Thyroid gland (tissue), 4 donors: ENCODE measurements around the gene E2F7. TPM values are rescaled to one million over a fixed set of nuclear protein-coding genes. Genes with fewer than 3 reads are reported as not detected.

ENCODE experiments used
- DNase-seq, 2 donors: peaks; one replicate each; pipeline ENCODE4 v3.0.0-alpha.2; 2019
- H3K27ac ChIP-seq, 3 donors: fragments of 200-600 bp; sonication (generic); 1 replicate in 2 of 3; 2 replicates in 1 of 3; pipeline ENCODE4 v1.5.1; 2016 to 2019; ENCODE audit warnings: mild to moderate bottlenecking in 1 of 3, moderate library complexity in 1 of 3
- H3K27me3 ChIP-seq: fragments of 200-600 bp; sonication (generic); one replicate; pipeline ENCODE4 v1.5.1; 2019
- H3K36me3 ChIP-seq, 2 donors: fragments of 200-600 bp; sonication (generic); one replicate each; pipeline ENCODE4 v1.5.1; 2016 to 2019
- H3K4me1 ChIP-seq, 2 donors: fragments of 200-600 bp; sonication (generic); one replicate each; pipeline ENCODE4 v1.5.1; 2017 to 2019
- H3K4me3 ChIP-seq, 3 donors: fragments of 200-600 bp; sonication (generic); replicated peaks in 1 of 3; 1 replicate in 2 of 3; 2 replicates in 1 of 3; pipeline ENCODE4 v1.5.1; 2016; ENCODE audit warnings: mild to moderate bottlenecking in 1 of 3
- H3K9me3 ChIP-seq: fragments of 200-600 bp; sonication (generic); one replicate; pipeline ENCODE4 v1.5.1; 2017
- CTCF ChIP-seq, 6 experiments: fragments of 200-600 bp in 3 of 6; fragments of 450-650 bp in 3 of 6; sonication (generic) in 3 of 6; IDR thresholded peaks; one replicate each; pipeline ENCODE4 v1.5.1; 2016 to 2019; ENCODE audit warnings: antibody characterized with exemption in 6 of 6, mild to moderate bottlenecking in 2 of 6, inconsistent platforms in 1 of 6, moderate library complexity in 1 of 6
- POLR2A ChIP-seq, 2 donors: fragments of 450-650 bp; IDR thresholded peaks; one replicate each; pipeline ENCODE4 v1.6.1; 2017; ENCODE audit warnings: antibody characterized with exemption in 2 of 2, mild to moderate bottlenecking in 2 of 2, moderate library complexity in 1 of 2
- WGBS, 2 donors: methylation state at CpG; one replicate each; pipeline ENCODE4 v1.1.5; 2017; 5-methylcytosine and 5-hydroxymethylcytosine counted together
- intact Hi-C: fragments of 100-400 bp; cut with DNase I; formaldehyde crosslinking; loops from one replicate; pipeline ENCODE4 v1.15.1; 2023
- total RNA-seq, 4 donors: library from RNA; depleted of rRNA; stranded (reverse); fragments of >200 nt; gene quantifications; one replicate each; pipeline ENCODE4 v1.2.3, GENCODE V29; 2016

The E2F7 gene
- total RNA-seq, 4 donors from 2014 or later = 4.6 TPM; not detected in 3

GRCh38 chr12:77045183-77045582 lies 20.2 kb downstream of the E2F7 start:
- H3K4me1 ChIP-seq = no peaks in the 10 kb centered on the region
- no peaks in the 10 kb centered on the region for H3K27me3 ChIP-seq
- H3K36me3 ChIP-seq = no peaks in the 10 kb centered on the region
- no peak for DNase-seq
- 88 to 91% methylated on average over 6 of the region's 6 CpGs for WGBS, 2 donors
- TF ChIP-seq CTCF (IDR thresholded peaks at IDR 0.05) (no peak), POLR2A (IDR thresholded peaks at IDR 0.05) (no peak)
- intact Hi-C loops = no loop called here
- no peak overlapping the region for H3K27ac ChIP-seq
- no peak overlapping the region for H3K4me3 ChIP-seq
- H3K9me3 ChIP-seq = no peaks in the 10 kb centered on the region

DNA sequence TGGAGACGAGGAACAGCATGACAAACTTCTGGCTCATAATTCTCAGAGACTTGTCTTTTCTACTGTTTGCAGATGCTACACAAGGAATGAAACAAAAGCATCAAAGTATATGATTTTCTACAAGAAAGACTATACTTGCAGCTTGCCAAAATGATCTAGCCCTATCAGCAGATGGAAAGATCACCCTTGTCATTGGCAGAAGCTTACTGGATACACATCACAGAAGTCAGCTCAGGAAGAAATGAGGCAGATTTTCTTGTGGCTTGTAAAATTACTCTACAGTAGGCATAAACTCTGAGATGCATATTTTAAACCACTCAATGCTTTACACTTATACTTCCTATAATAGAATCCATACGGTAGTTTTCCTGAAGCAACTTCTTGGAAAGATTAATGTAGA lies 20.6 kb downstream of the E2F7 start:
- no peak for DNase-seq
- intact Hi-C loops = no loop called here
- H3K36me3 ChIP-seq = no peaks in the 10 kb centered on the region
- no peaks in the 10 kb centered on the region for H3K9me3 ChIP-seq
- WGBS, 2 donors = 92 to 95% methylated on average over 2 of the region's 2 CpGs
- no peaks in the 10 kb centered on the region for H3K27me3 ChIP-seq
- H3K4me1 ChIP-seq = no peaks in the 10 kb centered on the region
- H3K4me3 ChIP-seq = no peak overlapping the region
- H3K27ac ChIP-seq = no peak overlapping the region
- TF ChIP-seq POLR2A (IDR thresholded peaks at IDR 0.05) (no peak), CTCF (IDR thresholded peaks at IDR 0.05) (no peak)

- no peaks in the 10 kb centered on the region for H3K9me3 ChIP-seq
- H3K36me3 ChIP-seq = no peaks in the 10 kb centered on the region
- 78 to 82% methylated on average over 8 of the region's 8 CpGs for WGBS, 2 donors
- intact Hi-C loops = no loop called here
- DNase-seq = no peak
- H3K4me1 ChIP-seq = no peaks in the 10 kb centered on the region
- no peaks in the 10 kb centered on the region for H3K27me3 ChIP-seq
- H3K4me3 ChIP-seq = no peak overlapping the region
- H3K27ac ChIP-seq = no peak overlapping the region
- TF ChIP-seq CTCF (IDR thresholded peaks at IDR 0.05) = no peak
- TF ChIP-seq POLR2A (IDR thresholded peaks at IDR 0.05) = no peak
Measured at GRCh38 chr12:77042833-77043232, 22.5 kb downstream of the E2F7 start.

- intact Hi-C loops = no loop called here
- no peak for TF ChIP-seq POLR2A (IDR thresholded peaks at IDR 0.05)
- no peak for TF ChIP-seq CTCF (IDR thresholded peaks at IDR 0.05)
Measured at GRCh38 chr12:77040231-77040630, 25.1 kb downstream of the E2F7 start.

DNA sequence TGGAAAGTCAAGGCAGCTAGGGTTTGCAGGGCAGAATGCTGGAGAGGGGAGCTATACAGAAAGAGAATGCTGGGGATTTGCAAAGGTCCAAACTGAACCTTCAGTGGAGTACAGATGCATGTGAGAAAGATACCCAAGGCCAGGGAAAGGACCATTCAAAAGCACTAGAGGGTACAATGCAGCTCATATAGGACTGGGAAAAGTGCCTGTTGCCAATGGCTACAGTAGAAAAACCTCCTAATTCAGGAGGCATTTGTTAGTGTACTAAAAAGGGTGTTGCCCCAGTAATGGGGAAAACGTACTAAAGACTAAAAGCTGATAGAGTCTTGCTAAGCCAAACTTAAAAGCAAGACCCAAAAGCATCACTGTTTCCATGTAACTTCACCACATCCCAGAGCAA lies 30.1 kb downstream of the E2F7 start:
- intact Hi-C loops = no loop called here
- H3K27ac ChIP-seq = no peak overlapping the region
- no peaks in the 10 kb centered on the region for H3K36me3 ChIP-seq
- TF ChIP-seq CTCF (IDR thresholded peaks at IDR 0.05) (no peak), POLR2A (IDR thresholded peaks at IDR 0.05) (no peak)
- no peaks in the 10 kb centered on the region for H3K4me1 ChIP-seq
- 87 to 92% methylated on average over 1 of the region's 1 CpG for WGBS, 2 donors
- no peak for DNase-seq
- H3K27me3 ChIP-seq = no peaks in the 10 kb centered on the region
- no peaks in the 10 kb centered on the region for H3K9me3 ChIP-seq
- H3K4me3 ChIP-seq = no peak overlapping the region

More at GRCh38 chr12:77040231-77040630, 25.1 kb downstream of the E2F7 start:
- WGBS, 2 donors = 96 to 99% methylated on average over 4 of the region's 4 CpGs
- no peaks in the 10 kb centered on the region for H3K9me3 ChIP-seq
- H3K27ac ChIP-seq = no peak overlapping the region
- no peaks in the 10 kb centered on the region for H3K27me3 ChIP-seq
- H3K36me3 ChIP-seq = no peaks in the 10 kb centered on the region
- DNase-seq = no peak
- H3K4me3 ChIP-seq = no peak overlapping the region
- no peaks in the 10 kb centered on the region for H3K4me1 ChIP-seq
